SK-N-MC (cell line): ENCODE measurements around the gene CPB2.
A peak's percentile ranks its signal among the peaks of the same experiment; 100 is the strongest.

ENCODE experiments used
- DNase-seq: peaks from one replicate; pipeline ENCODE4 v3.0.0-alpha.2; 2011; ENCODE audit warnings: low read depth, low spot score
- H3K27ac ChIP-seq: fragments of 200-600 bp; sonication (generic); 2 replicates; pipeline ENCODE4 v1.5.1; 2016; ENCODE audit warnings: mixed run types
- H3K36me3 ChIP-seq: fragments of 200-600 bp; sonication (generic); 2 replicates; pipeline ENCODE4 v1.6.1; 2017; ENCODE audit warnings: antibody characterized with exemption, low read length, mixed read lengths; ENCODE audit not compliant: insufficient read depth
- H3K4me3 ChIP-seq: fragments of 200-600 bp; sonication (generic); 2 replicates; pipeline ENCODE4 v1.5.1; 2016
- H3K9ac ChIP-seq: fragments of 200-600 bp; sonication (generic); 2 replicates; pipeline ENCODE4 v1.8.0; 2017; ENCODE audit warnings: mixed run types, mixed read lengths; ENCODE audit not compliant: insufficient read length
- H3K9me3 ChIP-seq: fragments of 200-600 bp; sonication (generic); 2 replicates; pipeline ENCODE4 v1.6.1; 2017; ENCODE audit warnings: low read depth, mild to moderate bottlenecking, antibody characterized with exemption, low read length, moderate library complexity, mixed read lengths
- EZH2 ChIP-seq: fragments of 200-600 bp; sonication (generic); IDR thresholded peaks from one replicate; pipeline ENCODE4 v1.6.1; 2017; ENCODE audit warnings: antibody characterized with exemption
- FOXP2 ChIP-seq: optimal IDR thresholded peaks from 2 replicates; pipeline ENCODE3; 2011; ENCODE audit warnings: mild to moderate bottlenecking, moderate library complexity; ENCODE audit not compliant: insufficient read depth; ENCODE audit errors: extremely low read length, control extremely low read depth
- POLR2AphosphoS5 ChIP-seq: IDR thresholded peaks from 2 replicates; pipeline ENCODE4 v1.6.1; 2012; ENCODE audit warnings: mild to moderate bottlenecking, low read depth, low read length, borderline replicate concordance

CPB2 gene

GRCh38 chr13:46057256-46058015, 47.4 kb downstream of the CPB2 start:
- no peaks in the 10 kb centered on the region for H3K9me3 ChIP-seq
- no peak overlapping the region for H3K4me3 ChIP-seq
- DNase-seq = no peak
- H3K27ac ChIP-seq = no peak overlapping the region
- no peak overlapping the region for H3K9ac ChIP-seq
- no peak for TF ChIP-seq FOXP2
- TF ChIP-seq EZH2 = no peak
- no peak for TF ChIP-seq POLR2AphosphoS5
- no peaks in the 10 kb centered on the region for H3K36me3 ChIP-seq

- Histone ChIP-seq H3K4me3 (peak overlapping the region; percentile 92), H3K9me3 (no peaks in the 10 kb centered on the region), H3K36me3 (no peaks in the 10 kb centered on the region; the same call in 1 of the 2 replicates), H3K27ac (peak overlapping the region; percentile 91), H3K9ac (peak overlapping the region; percentile 96)
- TF ChIP-seq EZH2 (no peak), FOXP2 (no peak), POLR2AphosphoS5 (no peak)
- DNase-seq = no peak
Observed at GRCh38 chr13:46053162-46054012, 51.4 kb downstream of the CPB2 start.

GRCh38 chr13:46052319-46053161, 52.3 kb downstream of the CPB2 start, which contains the start of gene ZC3H13:
TSS of gene ZC3H13 (minus strand) at chr13:46052746. CDS start at chr13:46045507, 7,239 bp downstream.
- H3K4me3 ChIP-seq = peak within 1 kb of the TSS; percentile 92
- H3K9ac ChIP-seq = peak within 1 kb of the TSS; percentile 96
- H3K36me3 ChIP-seq = no peaks in the 10 kb centered on the region; the same call in 1 of the 2 replicates
- DNase-seq = peak; percentile 86
- TF ChIP-seq POLR2AphosphoS5 (peak; percentile 92), FOXP2 (no peak), EZH2 (no peak)
- H3K27ac ChIP-seq = peak within 1 kb of the TSS; percentile 91
- no peaks in the 10 kb centered on the region for H3K9me3 ChIP-seq

GRCh38 chr13:46051968-46052318, 52.9 kb downstream of the CPB2 start:
- H3K9me3 ChIP-seq = no peaks in the 10 kb centered on the region
- DNase-seq = no peak
- TF ChIP-seq EZH2 = no peak
- TF ChIP-seq POLR2AphosphoS5 = no peak
- no peak for TF ChIP-seq FOXP2
- peak overlapping the region; percentile 91 for H3K27ac ChIP-seq
- no peaks in the 10 kb centered on the region; the same call in 1 of the 2 replicates for H3K36me3 ChIP-seq
- peak overlapping the region; percentile 92 for H3K4me3 ChIP-seq
- H3K9ac ChIP-seq = peak overlapping the region; percentile 96

GRCh38 chr13:46050771-46051170, 54.1 kb downstream of the CPB2 start:
- H3K9me3 ChIP-seq = no peaks in the 10 kb centered on the region
- peak overlapping the region; percentile 92 for H3K4me3 ChIP-seq
- peak overlapping the region; percentile 91 for H3K27ac ChIP-seq
- no peak for DNase-seq
- TF ChIP-seq POLR2AphosphoS5 (no peak), FOXP2 (no peak), EZH2 (no peak)
- peak overlapping the region; percentile 96 for H3K9ac ChIP-seq
- peaks cover 2% of the 10 kb centered on the region; the same call in 1 of the 2 replicates for H3K36me3 ChIP-seq

GRCh38 chr13:46045424-46045823, 59.4 kb downstream of the CPB2 start:
- H3K9ac ChIP-seq = peak overlapping the region; percentile 6
- TF ChIP-seq FOXP2 (no peak), POLR2AphosphoS5 (no peak), EZH2 (no peak)
- H3K27ac ChIP-seq = peak overlapping the region; percentile 45
- no peaks in the 10 kb centered on the region for H3K9me3 ChIP-seq
- peaks cover 35% of the 10 kb centered on the region for H3K36me3 ChIP-seq
- DNase-seq = no peak
- peak overlapping the region; percentile 4; the same call in 1 of the 2 replicates for H3K4me3 ChIP-seq

GRCh38 chr13:46043647-46044046, 61.2 kb downstream of the CPB2 start:
- TF ChIP-seq EZH2 (no peak), POLR2AphosphoS5 (no peak), FOXP2 (no peak)
- Histone ChIP-seq H3K4me3 (no peak overlapping the region), H3K9me3 (no peaks in the 10 kb centered on the region), H3K36me3 (peaks cover 53% of the 10 kb centered on the region), H3K9ac (no peak overlapping the region), H3K27ac (no peak overlapping the region)
- no peak for DNase-seq

GRCh38 chr13:46041419-46041839, 63.4 kb downstream of the CPB2 start:
- Histone ChIP-seq H3K4me3 (peak overlapping the region; percentile 61), H3K36me3 (peaks cover 75% of the 10 kb centered on the region), H3K9ac (no peak overlapping the region), H3K27ac (peak overlapping the region; percentile 92), H3K9me3 (no peaks in the 10 kb centered on the region)
- no peak for TF ChIP-seq FOXP2
- no peak for TF ChIP-seq EZH2
- peak; percentile 41; the same call in 1 of the 2 replicates for TF ChIP-seq POLR2AphosphoS5
- peak; percentile 89 for DNase-seq
